ENCODE data around the gene TMEM161A. TPM values are rescaled to one million over a fixed set of nuclear protein-coding genes. Genes with fewer than 3 reads are reported as not detected.

TMEM161A gene
- total RNA-seq, 1 donor from 2014 or later, result 31.7 TPM

DNA sequence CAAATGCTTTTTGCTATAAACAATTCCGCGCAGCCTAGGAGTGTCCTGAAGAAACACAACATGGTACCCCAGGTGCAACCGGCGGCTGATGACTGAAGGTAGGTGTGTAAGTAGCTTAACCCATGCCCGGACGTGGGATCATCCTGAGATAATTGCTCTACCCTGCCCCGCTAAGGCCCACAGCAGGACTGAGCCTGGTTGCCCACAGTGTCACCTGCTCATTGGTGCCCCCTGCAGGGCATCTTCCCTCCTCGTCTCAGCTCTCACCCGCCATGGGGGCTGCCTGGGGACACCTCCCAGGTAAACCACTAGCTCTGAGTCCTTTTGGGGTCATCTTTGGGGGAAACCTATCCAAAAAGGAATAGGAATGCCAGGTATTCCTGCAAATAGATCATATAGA is 22.3 kb downstream of the TMEM161A start:
- no peaks in the 10 kb centered on the region for H3K9me3 ChIP-seq
- intact Hi-C loops (cut with DNase I), result no loop called here
- TF ChIP-seq POLR2A (IDR thresholded peaks at IDR 0.05), result no peak
- TF ChIP-seq, protein P1, sequence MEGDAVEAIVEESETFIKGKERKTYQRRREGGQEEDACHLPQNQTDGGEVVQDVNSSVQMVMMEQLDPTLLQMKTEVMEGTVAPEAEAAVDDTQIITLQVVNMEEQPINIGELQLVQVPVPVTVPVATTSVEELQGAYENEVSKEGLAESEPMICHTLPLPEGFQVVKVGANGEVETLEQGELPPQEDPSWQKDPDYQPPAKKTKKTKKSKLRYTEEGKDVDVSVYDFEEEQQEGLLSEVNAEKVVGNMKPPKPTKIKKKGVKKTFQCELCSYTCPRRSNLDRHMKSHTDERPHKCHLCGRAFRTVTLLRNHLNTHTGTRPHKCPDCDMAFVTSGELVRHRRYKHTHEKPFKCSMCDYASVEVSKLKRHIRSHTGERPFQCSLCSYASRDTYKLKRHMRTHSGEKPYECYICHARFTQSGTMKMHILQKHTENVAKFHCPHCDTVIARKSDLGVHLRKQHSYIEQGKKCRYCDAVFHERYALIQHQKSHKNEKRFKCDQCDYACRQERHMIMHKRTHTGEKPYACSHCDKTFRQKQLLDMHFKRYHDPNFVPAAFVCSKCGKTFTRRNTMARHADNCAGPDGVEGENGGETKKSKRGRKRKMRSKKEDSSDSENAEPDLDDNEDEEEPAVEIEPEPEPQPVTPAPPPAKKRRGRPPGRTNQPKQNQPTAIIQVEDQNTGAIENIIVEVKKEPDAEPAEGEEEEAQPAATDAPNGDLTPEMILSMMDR (IDR thresholded peaks at IDR 0.05), result peak in 1 of 3 experiments; percentile 8

DNA sequence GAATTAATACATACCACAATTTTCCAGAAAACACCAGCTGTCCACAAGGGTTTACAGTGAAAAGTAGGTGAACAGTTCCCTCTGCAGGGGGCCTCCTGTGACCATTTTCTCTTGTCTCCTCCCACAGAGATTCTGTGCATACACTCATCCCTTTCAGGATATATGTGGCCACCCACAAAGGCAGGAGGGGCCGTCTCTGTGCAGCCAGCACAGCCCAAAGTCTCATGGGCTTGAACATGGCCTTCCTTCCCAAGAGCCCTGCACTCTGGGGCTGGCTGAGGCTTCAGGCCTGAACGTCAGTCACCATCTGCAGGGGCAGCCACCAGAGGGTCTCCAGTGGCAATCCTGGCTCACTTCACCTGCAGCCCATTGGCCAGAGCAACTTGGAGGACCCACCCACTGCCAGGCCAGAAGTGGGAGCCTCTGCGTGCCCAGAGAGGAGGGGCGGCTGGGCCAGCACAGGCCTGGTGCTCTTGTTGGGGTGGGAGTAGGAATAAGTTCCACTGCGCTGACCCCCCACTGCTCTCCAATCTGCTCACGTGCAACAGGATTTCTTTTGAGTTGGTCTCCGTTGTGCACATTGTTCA is 25.1 kb downstream of the TMEM161A start:
- H3K9me3 ChIP-seq, result no peaks in the 10 kb centered on the region
- peaks cover 29% of the 10 kb centered on the region for H3K4me1 ChIP-seq
- intact Hi-C loops (cut with DNase I), result no loop called here
- H3K4me3 ChIP-seq, result no peak overlapping the region
- DNase-seq (ENCODE audit: extremely low spot score in 2 of 2), result no peak
- peak overlapping the region; percentile 70 for H3K27ac ChIP-seq
- no peaks in the 10 kb centered on the region for H3K27me3 ChIP-seq
- no peaks in the 10 kb centered on the region for H3K36me3 ChIP-seq
- TF ChIP-seq POLR2AphosphoS5 (IDR thresholded peaks at IDR 0.05; ENCODE audit: insufficient read depth in 1 of 2, low read depth in 1 of 2) (no peak), POLR2A (IDR thresholded peaks at IDR 0.05) (no peak)

More for the DNA sequence above, 22.3 kb downstream of the TMEM161A start:
- no peak for DNase-seq (ENCODE audit: extremely low spot score in 2 of 2)
- H3K4me3 ChIP-seq, result no peak overlapping the region
- no peaks in the 10 kb centered on the region for H3K27me3 ChIP-seq
- peaks cover 15% of the 10 kb centered on the region for H3K4me1 ChIP-seq
- H3K27ac ChIP-seq, result no peak overlapping the region
- H3K36me3 ChIP-seq, result peaks cover 0 to 8% of the 10 kb centered on the region in 2 donors

DNA sequence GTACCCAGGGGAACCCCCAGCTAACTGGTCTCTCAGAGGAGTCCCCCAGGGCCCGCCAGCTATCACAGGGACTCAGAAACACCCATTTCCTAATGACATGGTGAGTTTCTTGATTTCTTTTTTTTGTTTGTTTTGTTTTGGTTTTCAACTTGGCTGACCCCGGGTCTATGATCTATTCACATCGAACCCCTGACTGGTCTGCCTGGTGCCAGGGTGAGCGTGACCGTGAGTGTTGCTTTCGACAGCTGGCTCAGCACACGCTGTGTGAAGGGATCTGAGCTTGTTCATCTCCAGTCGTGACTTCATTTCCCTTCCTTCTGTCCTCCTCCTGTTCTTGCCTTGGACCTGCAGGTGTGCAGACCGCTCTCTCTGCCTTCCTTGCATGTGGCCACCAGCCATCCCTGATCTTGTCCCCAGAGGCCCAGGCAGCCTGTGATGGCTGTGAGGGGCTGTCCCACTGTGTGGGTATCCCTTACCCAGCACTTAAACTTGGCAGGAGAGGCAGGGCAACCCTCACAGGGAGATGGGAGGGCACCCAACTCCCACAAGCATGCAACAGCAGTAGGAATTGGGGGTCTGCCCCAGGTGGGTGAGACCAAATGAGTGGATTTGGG is 26.2 kb downstream of the TMEM161A start:
- no peak for TF ChIP-seq POLR2A (IDR thresholded peaks at IDR 0.05)
- no peak for TF ChIP-seq POLR2AphosphoS5 (IDR thresholded peaks at IDR 0.05; ENCODE audit: insufficient read depth in 1 of 2, low read depth in 1 of 2)
- TF ChIP-seq, protein P1 (IDR thresholded peaks at IDR 0.05), result no peak
- no peak for DNase-seq (ENCODE audit: extremely low spot score in 2 of 2)
- intact Hi-C loops (cut with DNase I), result no loop called here
- Histone ChIP-seq H3K4me3 (no peak overlapping the region), H3K4me1 (peaks cover 38% of the 10 kb centered on the region), H3K27ac (peak overlapping the region; percentile 70), H3K9me3 (no peaks in the 10 kb centered on the region), H3K27me3 (no peaks in the 10 kb centered on the region), H3K36me3 (no peaks in the 10 kb centered on the region)

DNA sequence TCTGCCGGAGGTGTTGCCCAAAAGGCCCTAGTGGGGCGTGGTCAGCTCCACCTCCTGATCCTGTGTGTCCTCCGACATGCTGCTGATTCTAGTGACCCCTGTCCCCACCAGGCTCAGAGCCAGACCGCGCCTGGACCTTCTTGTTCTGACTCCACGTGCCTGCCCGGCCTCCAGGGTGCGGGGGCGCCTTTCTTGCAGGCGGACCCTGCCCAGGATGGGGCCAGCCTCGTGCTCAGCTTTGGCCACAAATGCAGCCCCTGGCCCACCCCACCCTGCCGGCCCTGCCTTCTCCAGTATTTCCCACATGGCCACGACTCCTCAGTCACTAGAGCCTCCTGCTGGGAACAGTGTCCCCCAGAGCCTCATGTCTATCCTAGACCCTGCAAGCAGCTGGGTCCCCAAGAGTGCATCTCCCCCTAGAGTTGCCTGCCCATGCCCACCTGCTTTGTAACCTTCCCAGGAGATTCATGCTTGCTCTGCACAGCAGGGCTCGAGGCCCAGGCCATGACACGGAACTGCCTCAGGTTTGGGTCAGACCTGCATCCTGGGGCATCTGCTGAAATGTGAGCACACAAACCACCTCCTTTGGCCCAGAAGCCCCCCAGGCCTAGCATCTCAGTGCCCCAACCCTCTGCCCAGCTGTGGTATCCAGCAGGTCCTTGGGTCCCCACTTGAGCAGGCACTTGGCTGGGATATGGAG is 27.0 kb downstream of the TMEM161A start:
- Histone ChIP-seq H3K27me3 (no peaks in the 10 kb centered on the region), H3K9me3 (no peaks in the 10 kb centered on the region), H3K4me3 (no peak overlapping the region), H3K36me3 (no peaks in the 10 kb centered on the region), H3K4me1 (peaks cover 45% of the 10 kb centered on the region), H3K27ac (peak overlapping the region; percentile 57)
- DNase-seq (ENCODE audit: extremely low spot score in 2 of 2), result no peak
- intact Hi-C loops (cut with DNase I), result no loop called here
- TF ChIP-seq POLR2AphosphoS5 (IDR thresholded peaks at IDR 0.05; ENCODE audit: insufficient read depth in 1 of 2, low read depth in 1 of 2) (no peak), POLR2A (IDR thresholded peaks at IDR 0.05) (no peak)
- TF ChIP-seq, protein P1 (IDR thresholded peaks at IDR 0.05), result no peak

DNA sequence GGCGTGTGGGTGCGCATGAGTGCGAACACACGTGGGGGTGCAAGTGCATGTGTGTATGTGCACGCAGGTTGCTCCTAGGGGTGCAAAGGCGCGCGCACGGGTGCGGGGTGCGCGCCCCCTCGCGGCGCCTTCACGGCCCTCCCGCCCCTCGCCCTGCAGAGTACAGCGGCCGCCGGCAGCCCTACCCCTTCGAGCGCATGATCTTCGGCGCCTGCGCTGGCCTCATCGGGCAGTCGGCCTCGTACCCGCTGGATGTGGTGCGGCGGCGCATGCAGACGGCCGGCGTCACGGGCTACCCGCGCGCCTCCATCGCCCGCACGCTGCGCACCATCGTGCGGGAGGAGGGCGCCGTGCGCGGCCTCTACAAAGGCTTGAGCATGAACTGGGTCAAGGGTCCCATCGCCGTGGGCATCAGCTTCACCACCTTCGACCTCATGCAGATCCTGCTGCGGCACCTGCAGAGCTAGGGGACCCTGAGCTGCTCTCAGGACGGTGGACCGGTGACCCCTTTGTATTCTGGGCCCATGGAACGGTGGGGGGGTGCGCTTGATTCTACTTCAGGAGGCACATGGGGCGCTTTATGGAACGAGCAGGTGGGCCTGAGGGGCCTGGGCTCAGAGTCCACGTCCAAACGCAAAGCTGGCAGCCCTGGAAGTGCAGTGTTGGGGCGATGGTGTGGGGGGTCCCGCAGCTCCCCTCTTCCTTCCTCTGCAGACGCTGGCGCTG is 27.7 kb downstream of the TMEM161A start:
- H3K36me3 ChIP-seq, result no peaks in the 10 kb centered on the region
- intact Hi-C loops (cut with DNase I), result no loop called here
- peaks cover 50% of the 10 kb centered on the region for H3K4me1 ChIP-seq
- peak overlapping the region; percentile 57 for H3K27ac ChIP-seq
- H3K4me3 ChIP-seq, result no peak overlapping the region
- TF ChIP-seq, protein P1 (IDR thresholded peaks at IDR 0.05), result peak in 1 of 3 experiments; percentile 10
- TF ChIP-seq POLR2AphosphoS5 (IDR thresholded peaks at IDR 0.05; ENCODE audit: insufficient read depth in 1 of 2, low read depth in 1 of 2), result no peak
- H3K27me3 ChIP-seq, result no peaks in the 10 kb centered on the region
- no peaks in the 10 kb centered on the region for H3K9me3 ChIP-seq
- no peak for DNase-seq (ENCODE audit: extremely low spot score in 2 of 2)
